ENCODE results near the gene ANKRD27.
"Not testable (repeated sequence)": the region's sequence is repeated elsewhere in the genome, so short reads cannot be mapped to it uniquely, and the experiment has no call there.

ANKRD27 gene

DNA sequence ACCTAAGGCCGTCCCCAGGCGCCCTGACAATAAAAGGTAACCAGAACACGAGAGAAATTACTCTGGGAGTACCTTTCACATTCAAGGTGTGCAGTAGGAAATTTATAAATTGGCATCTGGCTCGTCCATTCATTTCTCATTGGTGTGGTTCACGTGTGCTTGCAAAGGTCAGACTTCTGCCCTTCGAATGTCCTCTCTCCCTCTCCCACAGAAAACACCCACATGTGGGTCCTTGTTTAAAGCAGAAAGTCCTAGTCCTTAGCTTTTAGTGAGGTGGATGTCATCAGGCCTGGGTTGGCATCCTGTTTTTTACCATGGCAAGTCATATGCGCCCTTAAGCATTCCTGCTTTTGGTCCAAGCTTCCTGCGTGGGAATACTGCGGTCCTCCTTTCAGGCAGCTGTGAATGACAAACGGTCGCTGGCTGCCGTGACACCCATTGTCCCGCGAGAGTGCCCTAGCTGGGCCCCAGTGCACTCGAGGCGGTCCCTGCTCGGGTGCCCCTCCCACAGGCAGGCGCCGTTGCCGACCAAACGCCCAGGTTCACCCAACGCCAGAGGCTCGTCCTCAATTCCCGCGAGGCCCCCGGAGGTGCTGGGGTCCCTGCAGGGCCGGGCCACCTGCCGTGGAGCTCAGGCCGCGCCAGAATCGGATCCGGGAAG is 16.4 kb upstream of the ANKRD27 start, which contains the start of gene NUDT19:
Gene NUDT19 (plus strand): TSS at position 531 of the 661 bp plus-strand sequence. CDS start 140 bp downstream, outside the sequence.
- DNase-seq = peak; percentile 24 to 88 (median 74)

DNA sequence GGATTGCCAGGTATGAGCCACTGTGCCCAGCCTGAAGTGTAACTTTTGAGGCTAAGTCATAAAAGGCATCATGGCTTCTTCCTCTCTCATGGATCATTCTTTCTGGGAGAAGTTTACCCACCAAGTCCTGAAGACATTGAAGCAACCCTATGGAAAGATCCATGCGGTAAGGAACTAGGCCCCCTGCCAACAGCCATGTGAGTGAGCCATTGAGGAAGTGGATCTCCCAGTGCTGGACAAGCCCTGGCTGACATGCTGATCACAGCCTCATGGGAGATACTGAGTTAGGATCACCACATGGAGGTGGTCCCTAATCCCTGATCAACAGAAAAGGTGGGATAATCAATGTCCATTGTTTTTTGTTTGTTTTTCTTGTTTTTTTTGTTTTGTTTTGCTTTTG is 13.3 kb upstream of the ANKRD27 start:
- no peak for DNase-seq

DNA sequence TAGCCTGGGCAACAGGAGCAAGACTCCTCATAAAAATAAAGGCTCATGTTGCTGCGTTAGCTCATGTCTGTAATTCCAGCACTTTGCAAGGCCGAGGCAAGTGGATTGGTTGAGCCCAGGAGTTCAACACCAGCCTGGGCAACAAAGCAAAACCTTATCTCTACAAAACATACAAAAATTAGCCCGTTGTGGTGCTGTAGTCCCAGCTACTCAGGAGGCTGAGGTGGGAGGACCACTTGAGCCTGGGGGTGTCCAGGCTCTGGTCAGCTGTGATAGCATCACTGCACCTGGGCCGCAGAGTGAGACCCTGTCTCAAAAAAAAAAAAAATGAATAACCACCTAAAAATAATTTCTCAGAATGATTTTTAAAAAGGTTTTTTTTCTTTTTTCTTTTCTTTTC is 12.7 kb upstream of the ANKRD27 start:
- no peak for DNase-seq

DNA sequence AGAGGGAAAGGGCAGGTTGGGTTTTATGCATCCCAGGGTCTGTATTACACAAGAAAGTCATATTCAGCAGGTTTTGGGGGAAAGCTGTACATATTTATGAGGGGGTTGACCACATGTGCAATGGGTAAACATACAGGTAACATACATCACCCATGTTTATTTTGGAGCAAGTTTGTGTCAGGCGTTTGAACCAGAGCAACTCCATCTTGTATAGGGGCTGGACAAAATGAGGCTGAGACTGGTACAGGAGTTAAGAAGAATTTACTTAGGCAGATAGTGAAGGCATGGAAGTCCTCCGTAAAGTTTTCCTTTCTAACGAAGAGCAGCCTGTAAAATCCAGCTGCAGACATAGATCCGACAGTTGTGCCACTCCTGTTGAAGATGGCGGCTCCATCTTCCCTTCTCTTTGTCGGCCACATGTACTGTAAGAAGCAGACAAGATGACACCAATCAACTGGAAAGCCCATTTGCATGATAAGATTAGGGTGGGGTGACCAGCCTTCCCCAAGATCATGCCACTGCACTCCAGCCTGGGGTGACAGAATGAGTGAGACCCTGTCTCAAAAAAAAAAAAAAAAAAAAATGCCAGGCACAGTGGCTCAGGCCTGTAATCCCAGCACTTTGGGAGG is 12.0 kb upstream of the ANKRD27 start:
- DNase-seq = no peak

DNA sequence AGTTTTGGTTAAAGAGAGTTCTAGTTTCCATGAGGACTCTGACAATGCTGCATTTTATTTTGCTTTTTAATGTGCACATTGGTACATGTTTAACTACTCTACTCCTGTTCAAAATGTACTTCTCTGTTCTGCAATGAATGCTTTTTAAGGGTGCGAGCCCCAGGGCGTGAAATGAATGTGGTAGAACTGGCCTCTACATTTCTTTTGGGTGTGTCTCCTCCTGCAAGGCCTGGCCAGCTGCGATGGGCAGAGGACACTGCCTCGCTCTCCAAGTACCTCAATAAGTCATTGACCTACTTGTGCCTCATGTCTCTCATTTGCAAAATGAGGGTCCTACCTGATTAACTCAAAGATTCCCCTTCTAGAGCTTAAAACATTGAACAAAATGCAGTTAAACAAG is 7.3 kb upstream of the ANKRD27 start:
- DNase-seq = no peak

DNA sequence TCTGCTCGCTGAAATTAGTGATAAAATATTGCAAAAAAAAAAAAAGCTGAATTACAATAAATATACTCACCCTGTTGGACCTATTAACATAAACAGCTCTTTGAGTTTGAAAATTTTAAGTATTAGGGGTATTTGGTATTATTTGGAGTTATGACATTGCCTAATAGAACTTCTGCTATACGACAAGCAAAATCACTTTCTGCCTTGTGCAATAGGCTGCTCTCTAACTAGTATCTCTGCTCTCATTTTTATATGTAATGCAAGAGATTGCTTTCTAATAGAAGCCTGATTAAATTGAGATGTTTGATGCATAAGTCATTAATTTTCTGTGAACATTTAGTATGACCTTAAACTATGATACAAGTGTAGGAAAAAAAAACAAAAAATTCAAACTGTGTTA is 6.0 kb upstream of the ANKRD27 start:
- no peak for DNase-seq

DNA sequence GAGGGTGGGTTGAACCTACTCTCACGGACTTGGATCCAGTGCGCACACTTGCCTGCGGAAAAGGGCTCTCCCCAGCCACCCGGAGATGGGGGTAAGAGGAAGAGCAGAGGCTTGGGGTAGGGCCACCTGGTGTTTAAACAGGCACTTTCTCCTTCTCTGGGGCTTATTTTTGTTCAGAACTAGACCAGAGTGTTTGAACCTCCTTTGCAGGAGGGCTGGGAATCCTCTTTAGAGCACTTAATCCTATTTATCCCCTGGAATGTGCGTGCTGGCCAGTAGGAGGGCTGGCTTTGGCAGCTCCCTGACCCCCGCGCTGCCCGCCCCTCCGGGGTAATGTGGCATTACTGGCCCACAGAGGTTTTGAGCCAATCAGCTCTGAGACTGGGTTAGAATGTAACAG is 2.7 kb upstream of the ANKRD27 start:
- no peak for DNase-seq

DNA sequence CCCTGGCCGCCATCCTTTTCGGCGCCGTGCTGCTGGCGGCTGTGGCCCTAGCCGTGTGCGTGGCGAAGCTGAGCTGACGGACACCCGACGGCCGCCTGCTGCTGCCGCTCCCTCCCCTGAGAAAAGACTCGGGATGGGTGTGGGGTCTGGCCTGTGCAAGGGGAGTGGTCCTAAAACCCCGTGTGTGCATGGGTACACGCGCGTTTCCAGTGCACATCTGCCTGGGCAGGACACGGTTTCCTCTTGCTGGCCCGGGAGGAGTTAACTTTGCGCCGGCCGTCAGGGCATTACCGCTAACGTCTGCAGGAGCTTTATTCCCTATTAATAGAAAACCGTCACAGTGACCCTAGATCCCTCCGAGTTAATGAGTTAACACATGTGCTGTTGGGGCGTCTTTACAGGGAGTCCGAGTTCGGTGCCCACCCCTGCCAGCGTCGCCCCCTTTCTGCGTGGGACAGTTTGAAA is 1.9 kb upstream of the ANKRD27 start:
- DNase-seq = no peak

DNA sequence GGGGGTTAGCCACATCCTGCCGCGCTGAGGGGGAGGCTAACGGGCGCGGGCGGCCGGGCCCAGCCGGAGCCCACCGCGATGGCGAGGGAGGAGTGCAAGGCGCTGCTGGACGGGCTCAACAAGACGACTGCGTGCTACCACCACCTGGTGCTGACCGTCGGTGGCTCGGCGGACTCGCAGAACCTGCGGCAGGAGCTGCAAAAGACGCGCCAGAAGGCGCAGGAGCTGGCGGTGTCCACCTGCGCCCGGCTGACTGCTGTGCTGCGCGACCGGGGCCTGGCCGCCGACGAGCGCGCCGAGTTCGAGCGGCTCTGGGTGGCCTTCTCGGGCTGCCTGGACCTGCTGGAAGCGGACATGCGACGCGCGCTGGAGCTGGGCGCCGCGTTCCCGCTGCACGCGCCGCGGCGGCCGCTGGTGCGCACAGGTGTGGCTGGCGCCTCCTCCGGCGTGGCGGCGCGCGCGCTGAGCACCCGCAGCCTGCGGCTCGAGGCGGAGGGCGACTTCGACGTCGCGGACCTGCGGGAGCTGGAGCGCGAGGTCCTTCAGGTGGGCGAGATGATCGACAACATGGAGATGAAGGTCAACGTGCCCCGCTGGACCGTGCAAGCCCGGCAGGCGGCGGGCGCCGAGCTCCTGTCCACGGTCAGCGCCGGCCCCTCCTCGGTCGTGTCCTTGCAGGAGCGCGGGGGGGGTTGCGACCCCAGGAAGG is 1.4 kb upstream of the ANKRD27 start:
- no peak for DNase-seq

DNA sequence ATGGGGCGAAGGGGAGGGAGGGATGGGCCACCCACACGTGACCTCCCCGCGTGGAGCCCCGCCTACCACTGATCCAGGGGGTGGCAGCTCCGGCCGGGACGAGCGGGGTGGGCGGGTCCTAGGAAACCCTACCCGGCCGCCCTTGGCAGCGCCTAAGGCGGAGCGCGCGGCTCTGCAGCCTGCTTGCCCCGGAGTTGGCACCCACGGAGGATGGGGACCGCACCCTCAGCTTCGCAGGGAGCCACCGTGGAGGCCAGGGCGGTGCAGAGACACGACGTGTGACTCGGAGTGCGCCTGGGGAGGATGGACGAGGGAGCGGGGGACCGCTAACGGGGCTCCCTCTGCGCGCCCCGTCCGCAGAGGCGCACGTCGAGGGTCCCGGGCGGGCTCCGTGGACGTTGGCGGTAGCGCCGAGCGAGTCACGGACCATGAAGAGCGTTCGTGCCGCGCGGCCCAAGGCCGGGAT is 773 bp upstream of the ANKRD27 start, which contains the start of gene RGS9BP:
Gene RGS9BP (plus strand): TSS at position 129 of the 466 bp plus-strand sequence. CDS start 416 bp downstream, outside the sequence.
- peak in 45 of 58 donors; percentile 33 to 83 (median 69) for DNase-seq

DNA sequence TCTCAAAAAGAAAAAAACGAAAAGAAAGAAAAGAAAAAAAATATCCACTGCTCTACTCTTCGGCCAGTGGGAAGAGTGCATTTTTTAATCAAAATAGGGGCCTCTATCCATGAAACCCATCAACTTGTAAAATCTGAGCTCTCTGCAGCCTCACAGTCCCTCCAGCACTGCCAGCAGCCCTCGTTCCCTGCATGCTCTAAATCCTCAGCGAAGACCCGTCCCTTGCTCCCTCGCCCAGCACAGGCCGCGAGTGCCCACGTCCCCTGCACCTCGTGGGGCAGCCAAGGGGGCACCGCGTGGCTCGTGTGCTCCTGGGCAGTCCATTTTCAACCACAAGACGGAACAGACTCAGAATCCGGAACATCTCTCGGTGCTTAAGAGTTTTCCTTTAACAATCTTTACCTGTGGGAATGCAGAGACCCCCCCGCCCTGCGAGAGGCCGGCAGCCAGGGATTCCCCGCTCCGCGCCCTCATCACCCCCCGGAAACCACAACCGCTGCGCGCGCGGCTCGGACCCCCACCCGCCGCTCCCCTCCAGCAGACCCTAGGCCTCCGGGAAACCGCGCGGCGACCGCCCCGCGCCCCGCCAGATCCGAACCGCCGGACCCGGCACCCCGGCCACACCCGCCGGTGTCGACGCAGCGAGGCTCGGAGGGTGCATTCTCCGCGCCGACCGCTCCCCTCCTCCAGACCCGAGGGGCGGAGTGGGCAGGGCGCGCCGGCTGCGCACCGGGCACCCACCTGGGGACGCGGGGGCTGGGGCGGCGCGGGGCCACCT is 638 bp downstream of the ANKRD27 start:
- DNase-seq = no peak

DNA sequence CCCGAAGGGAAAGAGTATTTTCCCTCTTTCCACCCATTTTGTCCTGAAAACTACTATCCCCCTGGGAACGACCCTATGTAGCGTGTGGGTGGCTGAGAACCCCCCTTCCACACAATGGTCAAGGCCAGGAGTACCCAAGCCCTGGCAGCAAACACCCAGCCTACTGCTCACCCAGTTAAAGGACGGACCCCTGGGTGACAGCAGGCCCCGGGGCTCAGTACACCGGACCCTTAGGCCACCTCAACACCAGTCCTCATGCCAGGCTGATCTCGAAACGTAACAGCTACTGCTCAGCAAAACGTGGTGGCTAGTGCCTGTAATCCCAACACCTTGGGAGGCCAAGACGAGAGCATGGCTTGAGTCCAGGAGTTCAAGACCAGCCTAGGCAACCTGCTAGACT is 1.4 kb downstream of the ANKRD27 start:
- DNase-seq = no peak

DNA sequence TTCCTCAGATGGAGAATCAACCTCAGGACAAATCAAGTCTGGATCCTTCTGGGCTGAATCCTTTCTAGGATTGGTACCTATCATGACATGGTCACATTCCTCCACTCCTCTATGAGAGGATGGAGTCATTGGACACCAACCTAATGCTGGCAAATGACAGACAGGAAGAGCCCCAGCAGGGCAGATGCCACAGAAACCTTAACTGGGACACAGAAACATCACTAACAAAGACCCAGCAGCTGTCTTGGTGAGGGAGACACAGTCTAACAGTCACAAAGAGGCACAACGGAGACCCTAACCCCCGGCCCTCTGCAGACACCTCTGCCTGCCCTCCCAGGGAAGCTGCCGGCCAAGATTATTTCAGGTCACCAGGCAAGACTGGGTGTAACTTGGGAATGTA is 2.1 kb downstream of the ANKRD27 start:
- no peak for DNase-seq

DNA sequence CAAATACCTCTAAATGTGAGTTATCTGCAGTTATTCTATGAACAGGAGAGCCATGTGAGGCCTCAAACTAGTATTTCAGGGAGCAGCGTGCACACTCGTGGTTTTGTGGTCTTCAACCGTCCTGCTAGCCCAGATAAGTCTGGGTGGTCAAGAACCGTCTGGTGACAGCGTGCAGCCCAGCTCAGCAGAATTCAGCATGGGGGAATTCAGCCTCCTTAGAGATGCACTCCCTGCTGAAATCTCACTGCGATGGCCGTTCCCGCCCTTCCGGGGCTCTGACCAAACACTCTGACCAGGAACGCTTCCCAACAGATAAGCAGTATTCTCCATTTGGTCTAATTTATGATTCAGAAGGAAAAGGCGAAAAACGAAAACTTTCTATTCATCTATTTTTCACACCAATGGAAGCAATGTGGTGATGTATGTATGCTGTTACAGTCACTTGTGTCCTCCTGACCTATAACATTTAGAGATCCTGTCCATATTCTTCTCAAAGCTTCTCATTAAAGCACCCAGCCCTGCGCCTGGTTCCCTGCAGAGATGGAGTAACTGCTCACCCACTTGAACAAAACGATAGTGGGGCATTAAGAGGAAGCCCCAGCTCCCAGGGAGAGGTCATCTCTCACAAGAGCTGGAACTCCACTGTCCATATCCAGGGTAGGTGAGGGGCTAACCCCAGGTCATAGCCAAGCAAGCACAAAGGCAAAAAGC is 2.9 kb downstream of the ANKRD27 start:
- no peak for DNase-seq

DNA sequence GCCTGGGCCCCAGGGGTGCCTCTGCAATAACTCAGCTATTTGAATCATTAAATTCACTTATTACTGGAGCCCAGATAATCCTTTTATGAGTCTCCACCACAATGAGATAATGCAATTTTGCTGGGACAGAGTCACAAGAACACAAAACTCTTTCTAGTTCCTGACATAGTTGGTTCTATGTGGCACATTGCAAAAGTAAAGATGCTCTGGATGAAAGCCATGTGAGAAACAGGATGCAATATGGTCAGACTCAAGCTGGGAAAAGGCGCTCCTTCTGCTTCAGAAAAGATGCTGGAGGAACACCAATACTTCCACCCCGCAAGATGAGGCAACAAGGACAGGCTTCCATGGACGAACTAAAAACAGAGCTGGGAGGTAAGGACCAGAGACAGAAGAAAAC is 5.7 kb downstream of the ANKRD27 start:
- DNase-seq = peak in 10 of 58 donors; percentile 13 to 55 (median 24)

DNA sequence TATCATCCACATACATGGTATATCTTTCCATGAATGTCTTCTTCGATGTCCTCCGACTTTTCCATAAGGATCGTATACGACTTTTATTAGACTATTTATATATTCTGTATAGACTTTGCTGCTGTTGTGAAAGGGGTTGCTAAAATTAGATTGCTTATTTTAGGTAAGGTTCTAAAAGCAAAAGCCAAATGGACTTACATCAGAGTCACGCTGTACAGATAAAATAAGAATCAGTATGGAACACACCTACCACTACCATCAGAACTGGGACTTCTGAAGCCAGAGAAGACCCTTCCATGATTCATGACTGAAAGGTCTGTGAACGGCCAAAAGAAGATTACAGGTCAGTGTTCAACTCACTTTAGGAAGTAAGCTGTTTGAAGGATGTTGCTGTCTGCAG is 8.9 kb downstream of the ANKRD27 start:
- DNase-seq = no peak

DNA sequence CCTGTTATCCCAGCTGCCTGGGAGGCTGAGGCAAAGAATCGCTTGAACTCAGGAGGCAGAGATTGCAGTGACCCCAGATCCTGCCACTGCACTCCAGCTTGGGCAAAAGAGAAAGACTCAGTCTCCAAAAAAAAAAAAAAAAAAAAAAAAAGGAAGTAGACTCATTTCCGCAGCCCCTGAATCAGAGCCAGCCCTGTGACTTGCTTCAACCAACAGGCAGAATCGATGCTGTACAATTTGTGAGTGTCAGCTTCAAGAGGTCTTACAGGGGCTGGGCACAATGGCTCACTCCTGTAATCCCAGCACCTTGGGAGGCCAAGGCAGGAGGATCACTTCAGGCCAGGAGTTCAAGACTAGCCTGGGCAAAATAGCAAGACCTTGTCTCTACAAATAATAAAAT is 12.8 kb downstream of the ANKRD27 start:
- DNase-seq = no peak

DNA sequence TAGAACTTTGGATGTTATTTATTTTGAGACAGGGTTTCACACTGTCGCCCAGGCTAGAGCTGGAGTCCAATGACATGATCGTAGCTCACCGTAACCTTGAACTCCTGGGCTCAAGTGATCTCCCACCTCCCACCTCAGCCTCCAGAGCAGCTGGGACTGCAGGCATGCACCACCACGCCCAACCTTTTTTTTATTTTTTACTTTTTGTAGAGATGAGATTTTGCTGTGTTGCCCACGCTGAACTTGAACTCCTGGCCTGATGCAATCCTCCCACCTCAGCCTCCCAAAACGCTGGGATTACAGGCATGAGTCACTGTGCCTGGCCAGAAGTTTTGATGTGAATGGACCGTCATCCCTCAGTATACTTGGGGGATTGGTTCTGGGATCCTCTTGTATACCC is 13.7 kb downstream of the ANKRD27 start:
- peak in 2 of 58 donors; percentile 16 to 35 for DNase-seq

DNA sequence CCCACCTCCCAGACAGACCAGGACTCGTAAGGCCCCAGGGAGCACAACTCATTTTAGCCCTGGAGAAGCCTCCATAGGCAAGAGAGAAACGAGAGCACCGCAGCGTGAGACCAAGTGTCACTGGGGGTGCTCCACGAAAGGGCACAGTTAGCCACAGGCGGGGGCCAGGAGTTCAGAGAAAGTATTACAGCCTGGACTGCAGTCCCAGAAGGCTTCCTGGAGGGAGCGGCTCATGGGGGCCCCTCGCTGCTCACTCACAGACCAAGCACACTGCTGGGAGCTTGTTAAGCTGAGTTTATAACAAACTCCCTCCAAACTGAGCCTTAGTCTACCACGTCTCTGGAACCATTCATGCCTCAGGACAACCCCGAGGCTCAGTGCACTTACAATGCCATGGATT is 16.5 kb downstream of the ANKRD27 start:
- no peak for DNase-seq

DNA sequence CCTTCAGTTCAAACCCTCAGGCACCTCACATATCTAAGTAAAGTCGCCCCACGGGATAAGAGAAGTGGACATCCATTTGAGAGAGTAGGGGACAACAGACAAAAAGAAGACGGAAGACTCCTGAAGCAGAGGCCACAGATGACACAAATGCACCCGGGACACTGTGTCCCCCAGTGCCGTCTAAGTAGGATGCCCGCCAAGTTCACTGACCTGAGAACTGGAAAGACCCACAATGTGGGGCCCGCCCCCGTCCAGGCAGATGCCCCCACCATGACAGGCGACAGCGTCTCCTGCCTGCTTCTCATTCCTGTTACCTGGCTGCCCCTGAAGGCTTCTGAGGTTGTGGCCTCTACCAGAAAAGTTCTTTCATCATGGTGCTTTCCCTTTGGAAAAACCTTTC is 16.9 kb downstream of the ANKRD27 start:
- DNase-seq = no peak

DNA sequence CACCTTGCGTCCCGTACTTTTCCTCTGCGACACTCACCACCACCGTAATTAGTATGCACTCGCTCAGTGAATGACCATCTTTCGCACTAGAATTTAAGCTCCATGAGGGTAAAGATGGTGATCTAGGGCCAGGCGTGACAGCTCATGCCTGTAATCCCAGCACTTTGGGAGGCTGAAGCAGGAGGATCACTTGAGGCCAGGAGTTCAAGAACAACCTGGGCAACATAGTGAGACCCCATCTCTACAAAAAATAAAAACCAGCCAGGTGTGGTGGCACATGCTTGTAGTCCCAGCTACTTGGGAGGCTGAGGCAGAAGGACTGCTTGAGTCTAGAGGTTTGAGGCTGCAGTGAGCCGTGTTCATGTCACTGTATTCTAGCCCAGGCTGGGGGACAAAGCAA is 18.6 kb downstream of the ANKRD27 start:
- DNase-seq = not testable (repeated sequence)

Data from anterior cingulate cortex (tissue), 58 donors.